ENCODE data around the gene RTRAF. TPM values are rescaled to one million over a fixed set of nuclear protein-coding genes. Genes with fewer than 3 reads are reported as not detected.

RTRAF gene
- total RNA-seq, 2 experiments from 2014 or later = 213 to 244 TPM

- CTCF ChIA-PET (ENCODE audit: unreplicated experiment) = no interaction called here
- H2AFZ ChIP-seq (ENCODE audit: low read length) = no peak overlapping the region
- H4K20me1 ChIP-seq (ENCODE audit: insufficient read depth, low read length) = no peaks in the 10 kb centered on the region
- BruUV-seq (replicated peaks) = no TSS peak
- no peak overlapping the region for H3K27ac ChIP-seq (ENCODE audit: low read depth, low read length, poor library complexity, severe bottlenecking)
- H3K4me2 ChIP-seq (ENCODE audit: low read length) = no peak overlapping the region
- H3K9me3 ChIP-seq (ENCODE audit: low read length) = no peaks in the 10 kb centered on the region
- DNase-seq (ENCODE audit: low spot score) = no peak
- intact Hi-C loops (cut with micrococcal nuclease; ENCODE audit: unreplicated experiment) = no loop called here
- no peaks in the 10 kb centered on the region for H3K9me2 ChIP-seq (ENCODE audit: insufficient read depth, low read length)
- H3K79me2 ChIP-seq (ENCODE audit: insufficient read depth, low read depth, low read length) = no peaks in the 10 kb centered on the region
- no peak overlapping the region for H3K4me3 ChIP-seq (ENCODE audit: low read depth, low read length, poor library complexity, severe bottlenecking)
- TF ChIP-seq, protein P1, sequence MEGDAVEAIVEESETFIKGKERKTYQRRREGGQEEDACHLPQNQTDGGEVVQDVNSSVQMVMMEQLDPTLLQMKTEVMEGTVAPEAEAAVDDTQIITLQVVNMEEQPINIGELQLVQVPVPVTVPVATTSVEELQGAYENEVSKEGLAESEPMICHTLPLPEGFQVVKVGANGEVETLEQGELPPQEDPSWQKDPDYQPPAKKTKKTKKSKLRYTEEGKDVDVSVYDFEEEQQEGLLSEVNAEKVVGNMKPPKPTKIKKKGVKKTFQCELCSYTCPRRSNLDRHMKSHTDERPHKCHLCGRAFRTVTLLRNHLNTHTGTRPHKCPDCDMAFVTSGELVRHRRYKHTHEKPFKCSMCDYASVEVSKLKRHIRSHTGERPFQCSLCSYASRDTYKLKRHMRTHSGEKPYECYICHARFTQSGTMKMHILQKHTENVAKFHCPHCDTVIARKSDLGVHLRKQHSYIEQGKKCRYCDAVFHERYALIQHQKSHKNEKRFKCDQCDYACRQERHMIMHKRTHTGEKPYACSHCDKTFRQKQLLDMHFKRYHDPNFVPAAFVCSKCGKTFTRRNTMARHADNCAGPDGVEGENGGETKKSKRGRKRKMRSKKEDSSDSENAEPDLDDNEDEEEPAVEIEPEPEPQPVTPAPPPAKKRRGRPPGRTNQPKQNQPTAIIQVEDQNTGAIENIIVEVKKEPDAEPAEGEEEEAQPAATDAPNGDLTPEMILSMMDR (conservative IDR thresholded peaks at IDR 0.05; ENCODE audit: low read length) = no peak
- no peak for TF ChIP-seq EZH2phosphoT487 (IDR thresholded peaks at IDR 0.05; ENCODE audit: borderline replicate concordance, low read depth, low read length)
- POLR2A ChIA-PET = interaction anchor here (0.7 kb wide), 1 partner anchor 165 kb away, joined by 4 read pairs; no protein-coding TSS in a partner anchor
- no peaks in the 10 kb centered on the region for H3K4me1 ChIP-seq (ENCODE audit: insufficient read depth, low read length, poor library complexity, severe bottlenecking)
- peaks cover 17% of the 10 kb centered on the region for H3K36me3 ChIP-seq (ENCODE audit: insufficient read depth, low read length)
These were observed 35.3 kb upstream of the RTRAF start for GRCh38 chr14:51954031-51954430.

GRCh38 chr14:51954657-51955056 lies 34.7 kb upstream of the RTRAF start:
- BruUV-seq (replicated peaks) = no TSS peak
- H2AFZ ChIP-seq (ENCODE audit: low read length) = no peak overlapping the region
- intact Hi-C loops (cut with micrococcal nuclease; ENCODE audit: unreplicated experiment) = no loop called here
- H3K4me1 ChIP-seq (ENCODE audit: insufficient read depth, low read length, poor library complexity, severe bottlenecking) = no peaks in the 10 kb centered on the region
- H3K27ac ChIP-seq (ENCODE audit: low read depth, low read length, poor library complexity, severe bottlenecking) = no peak overlapping the region
- H3K79me2 ChIP-seq (ENCODE audit: insufficient read depth, low read depth, low read length) = no peaks in the 10 kb centered on the region
- H4K20me1 ChIP-seq (ENCODE audit: insufficient read depth, low read length) = no peaks in the 10 kb centered on the region
- H3K36me3 ChIP-seq (ENCODE audit: insufficient read depth, low read length) = peaks cover 18% of the 10 kb centered on the region
- H3K9me3 ChIP-seq (ENCODE audit: low read length) = no peaks in the 10 kb centered on the region
- no peak overlapping the region for H3K4me3 ChIP-seq (ENCODE audit: low read depth, low read length, poor library complexity, severe bottlenecking)
- no peak for DNase-seq (ENCODE audit: low spot score)
- no peaks in the 10 kb centered on the region for H3K9me2 ChIP-seq (ENCODE audit: insufficient read depth, low read length)
- H3K4me2 ChIP-seq (ENCODE audit: low read length) = no peak overlapping the region
- TF ChIP-seq, protein P1 (conservative IDR thresholded peaks at IDR 0.05; ENCODE audit: low read length) = 0 out of 2 replicates have a peak, but pooled peaks have one; percentile 15
- TF ChIP-seq EZH2phosphoT487 (IDR thresholded peaks at IDR 0.05; ENCODE audit: borderline replicate concordance, low read depth, low read length) = no peak
- ChIA-PET CTCF (ENCODE audit: unreplicated experiment) (no interaction called here), POLR2A (no interaction called here)

DNA sequence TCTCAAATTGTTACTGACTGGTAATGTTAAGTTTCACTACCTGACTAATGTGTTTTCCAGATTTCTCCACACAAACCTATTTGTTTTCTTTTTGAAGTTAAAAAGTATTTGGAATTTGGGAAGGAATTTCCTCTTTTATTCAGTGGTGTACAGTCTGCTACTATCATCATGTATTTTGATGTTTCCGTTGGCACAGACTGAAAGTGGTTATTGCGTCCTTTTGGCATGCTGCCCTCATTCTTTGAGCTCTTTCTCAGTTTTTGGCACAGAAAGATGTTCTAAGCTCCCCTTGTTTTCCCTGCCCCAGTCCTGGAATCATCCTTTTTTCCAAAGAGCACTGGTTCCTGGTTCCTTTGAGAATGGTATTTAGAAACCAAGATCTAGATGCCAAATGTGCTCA lies 31.4 kb upstream of the RTRAF start:
- Histone ChIP-seq H3K79me2 (ENCODE audit: insufficient read depth, low read depth, low read length) (no peaks in the 10 kb centered on the region), H2AFZ (ENCODE audit: low read length) (no peak overlapping the region), H3K27ac (ENCODE audit: low read depth, low read length, poor library complexity, severe bottlenecking) (no peak overlapping the region), H3K4me2 (ENCODE audit: low read length) (no peak overlapping the region), H3K36me3 (ENCODE audit: insufficient read depth, low read length) (peaks cover 12% of the 10 kb centered on the region), H4K20me1 (ENCODE audit: insufficient read depth, low read length) (no peaks in the 10 kb centered on the region), H3K4me3 (ENCODE audit: low read depth, low read length, poor library complexity, severe bottlenecking) (no peak overlapping the region), H3K4me1 (ENCODE audit: insufficient read depth, low read length, poor library complexity, severe bottlenecking) (no peaks in the 10 kb centered on the region), H3K9me3 (ENCODE audit: low read length) (no peaks in the 10 kb centered on the region), H3K9me2 (ENCODE audit: insufficient read depth, low read length) (no peaks in the 10 kb centered on the region)
- ChIA-PET CTCF (ENCODE audit: unreplicated experiment) (no interaction called here), POLR2A (no interaction called here)
- intact Hi-C loops (cut with micrococcal nuclease; ENCODE audit: unreplicated experiment) = no loop called here
- no peak for DNase-seq (ENCODE audit: low spot score)
- no peak for TF ChIP-seq EZH2phosphoT487 (IDR thresholded peaks at IDR 0.05; ENCODE audit: borderline replicate concordance, low read depth, low read length)
- TF ChIP-seq, protein P1 (conservative IDR thresholded peaks at IDR 0.05; ENCODE audit: low read length) = no peak
- BruUV-seq (replicated peaks) = no TSS peak

Measured in OCI-LY7 (cell line).